IMR-90 (cell line): ENCODE data around the gene LRRFIP1. TPM values are rescaled to one million over a fixed set of nuclear protein-coding genes. Genes with fewer than 3 reads are reported as not detected.

Source experiments
- ATAC-seq: fragments of 200-7000 bp; cut with Tn5 transposase; 2 replicates; pipeline ENCODE4 v1.9.1; 2020; ENCODE audit warnings: low read depth, mild to moderate bottlenecking, moderate library complexity
- BruUV-seq: library from RNA; stranded (reverse); fragments of 400-500 nt; replicated peaks from 2 replicates; lab custom pipeline; 2021; lab: Mats Ljungman, UMichigan
- CTCF ChIA-PET: fragments of 300-600 bp; formaldehyde crosslinking; extraction: SDS; loops from one replicate; lab custom pipeline; 2021; ENCODE audit warnings: antibody characterized with exemption; lab: Yijun Ruan, JAX
- POLR2A ChIA-PET: fragments of 300-600 bp; sonication (Branson Sonifier 250); formaldehyde crosslinking; loops from one replicate; lab custom pipeline; 2022; ENCODE audit warnings: antibody characterized with exemption; ENCODE audit not compliant: unreplicated experiment; lab: Charles Lee
- DNase-seq: peaks from one replicate; pipeline ENCODE4 v3.0.0; 2013
- H2AFZ ChIP-seq: replicated peaks from 2 replicates; pipeline ENCODE3; 2013; ENCODE audit warnings: low read length, mild to moderate bottlenecking; ENCODE audit not compliant: poor library complexity
- H2AK5ac ChIP-seq: 2 replicates; pipeline ENCODE4 v1.6.1; 2013; ENCODE audit warnings: low read depth, low read length, inconsistent platforms
- H2AK9ac ChIP-seq: replicated peaks from 2 replicates; pipeline ENCODE3; 2013; ENCODE audit warnings: mild to moderate bottlenecking, low read depth, low read length, moderate library complexity; ENCODE audit not compliant: poor library complexity
- H2BK120ac ChIP-seq: 2 replicates; pipeline ENCODE4 v1.6.1; 2013; ENCODE audit warnings: low read depth, low read length, inconsistent platforms
- H2BK15ac ChIP-seq: 3 replicates; pipeline ENCODE4 v1.6.1; 2013; ENCODE audit warnings: low read depth, low read length, inconsistent platforms
- H2BK20ac ChIP-seq: 2 replicates; pipeline ENCODE4 v1.6.1; 2013; ENCODE audit warnings: low read depth, mild to moderate bottlenecking, inconsistent platforms, low read length, moderate library complexity
- H2BK5ac ChIP-seq: 2 replicates; pipeline ENCODE4 v1.6.1; 2013; ENCODE audit warnings: mild to moderate bottlenecking, low read depth, low read length, inconsistent platforms; ENCODE audit not compliant: poor library complexity, severe bottlenecking
- H3K14ac ChIP-seq: replicated peaks from 2 replicates; pipeline ENCODE4 v1.6.1; 2013; ENCODE audit warnings: low read depth, low read length, inconsistent platforms
- H3K18ac ChIP-seq: 2 replicates; pipeline ENCODE4 v1.6.1; 2013; ENCODE audit warnings: low read depth, low read length, control low read depth
- H3K23ac ChIP-seq: 2 replicates; pipeline ENCODE4 v1.6.1; 2013; ENCODE audit warnings: low read depth, low read length, inconsistent platforms
- H3K27ac ChIP-seq: 2 replicates; pipeline ENCODE4 v1.5.1; 2013; ENCODE audit warnings: mild to moderate bottlenecking, control low read depth, low read length; ENCODE audit not compliant: insufficient read depth
- H3K27me3 ChIP-seq: 2 replicates; pipeline ENCODE4 v1.6.1; 2013; ENCODE audit warnings: low read length; ENCODE audit not compliant: control insufficient read depth, insufficient read depth
- H3K36me3 ChIP-seq: 2 replicates; pipeline ENCODE4 v1.6.1; 2013; ENCODE audit warnings: low read length, mixed read lengths; ENCODE audit not compliant: control insufficient read depth, insufficient read depth
- H3K4ac ChIP-seq: 2 replicates; pipeline ENCODE4 v1.6.1; 2013; ENCODE audit warnings: low read depth, low read length, inconsistent platforms
- H3K4me1 ChIP-seq: 2 replicates; pipeline ENCODE4 v1.6.1; 2013; ENCODE audit warnings: low read length, mixed read lengths; ENCODE audit not compliant: control insufficient read depth, insufficient read depth
- H3K4me2 ChIP-seq: 2 replicates; pipeline ENCODE4 v1.6.1; 2013; ENCODE audit warnings: low read depth, mild to moderate bottlenecking, control low read depth, low read length, moderate library complexity
- H3K4me3 ChIP-seq: 2 replicates; pipeline ENCODE4 v1.5.1; 2013; ENCODE audit warnings: low read depth, mild to moderate bottlenecking, control low read depth, low read length, moderate library complexity; ENCODE audit not compliant: insufficient read depth
- H3K56ac ChIP-seq: 2 replicates; pipeline ENCODE4 v1.6.1; 2013; ENCODE audit warnings: low read length, inconsistent platforms; ENCODE audit not compliant: insufficient read depth; ENCODE audit errors: extremely low read depth
- H3K79me1 ChIP-seq, 2 experiments: 2 replicates each; pipeline ENCODE4 v1.6.1; 2013; ENCODE audit warnings: low read length in 2 of 2, inconsistent platforms in 1 of 2, low read depth in 1 of 2
- H3K9ac ChIP-seq: 2 replicates; pipeline ENCODE4 v1.6.1; 2013; ENCODE audit warnings: low read depth, low read length, control low read depth
- H3K9me1 ChIP-seq: 2 replicates; pipeline ENCODE4 v1.6.1; 2013; ENCODE audit warnings: low read length, inconsistent platforms; ENCODE audit not compliant: insufficient read depth
- H3K9me3 ChIP-seq: 2 replicates; pipeline ENCODE4 v1.6.1; 2013; ENCODE audit warnings: low read length; ENCODE audit not compliant: control insufficient read depth, insufficient read depth
- H4K20me1 ChIP-seq: 2 replicates; pipeline ENCODE4 v1.6.1; 2013; ENCODE audit warnings: low read length, inconsistent platforms; ENCODE audit not compliant: insufficient read depth
- H4K5ac ChIP-seq: 2 replicates; pipeline ENCODE4 v1.6.1; 2013; ENCODE audit warnings: mild to moderate bottlenecking, low read depth, low read length, control low read depth
- H4K8ac ChIP-seq, 2 experiments: 2 replicates each; pipeline ENCODE4 v1.6.1; 2013; ENCODE audit warnings: low read depth in 2 of 2, low read length in 2 of 2, control low read depth in 1 of 2, inconsistent platforms in 1 of 2
- H4K91ac ChIP-seq: 2 replicates; pipeline ENCODE4 v1.6.1; 2013; ENCODE audit warnings: low read depth, low read length, inconsistent platforms; ENCODE audit not compliant: insufficient read depth
- BHLHE40 ChIP-seq: fragments of 150-350 bp; IDR thresholded peaks from 2 replicates; pipeline ENCODE4 v1.6.1; 2016; ENCODE audit warnings: mild to moderate bottlenecking, low read depth, low read length
- CEBPB ChIP-seq: IDR thresholded peaks from 2 replicates; pipeline ENCODE4 v1.6.1; 2012; ENCODE audit warnings: low read depth, low read length, improper control_type of control experiment
- CHD1 ChIP-seq: IDR thresholded peaks from 2 replicates; pipeline ENCODE4 v1.6.1; 2012; ENCODE audit warnings: low read depth, low read length, improper control_type of control experiment
- CTCF ChIP-seq: conservative IDR thresholded peaks from 2 replicates; pipeline ENCODE4 v1.5.1; 2012; ENCODE audit warnings: mild to moderate bottlenecking, low read depth, low read length, improper control_type of control experiment
- ELK1 ChIP-seq: fragments of 150-350 bp; IDR thresholded peaks from 2 replicates; pipeline ENCODE4 v1.6.1; 2016; ENCODE audit warnings: low read depth, mild to moderate bottlenecking, low read length, moderate library complexity, borderline replicate concordance
- FOS ChIP-seq: fragments of 150-350 bp; IDR thresholded peaks from 2 replicates; pipeline ENCODE4 v1.6.1; 2016; ENCODE audit warnings: low read depth, low read length
- MAFK ChIP-seq: IDR thresholded peaks from 2 replicates; pipeline ENCODE4 v1.6.1; 2012; ENCODE audit warnings: low read depth, low read length, improper control_type of control experiment
- MAZ ChIP-seq: IDR thresholded peaks from 2 replicates; pipeline ENCODE4 v1.6.1; 2012; ENCODE audit warnings: low read depth, mild to moderate bottlenecking, low read length, improper control_type of control experiment, moderate library complexity, borderline replicate concordance
- MXI1 ChIP-seq: IDR thresholded peaks from 2 replicates; pipeline ENCODE4 v1.6.1; 2012; ENCODE audit warnings: low read depth, mild to moderate bottlenecking, low read length, moderate library complexity, borderline replicate concordance
- NFE2L2 ChIP-seq: fragments of 150-350 bp; IDR thresholded peaks from 2 replicates; pipeline ENCODE4 v1.6.1; 2016; ENCODE audit warnings: low read depth, mild to moderate bottlenecking, low read length
- RFX5 ChIP-seq: IDR thresholded peaks from 2 replicates; pipeline ENCODE4 v1.8.0; 2012; ENCODE audit warnings: low read depth, mild to moderate bottlenecking, low read length, moderate library complexity
- USF2 ChIP-seq: fragments of 150-350 bp; IDR thresholded peaks from 2 replicates; pipeline ENCODE4 v1.6.1; 2017; ENCODE audit warnings: mild to moderate bottlenecking, antibody characterized with exemption, low read length, low read depth
- WGBS, 2 experiments: methylation state at CpG; one replicate each; pipeline versions ENCODE4 v1.1.5 to v1.1.7; 2013; ENCODE audit warnings: missing lambda C conversion rate in 2 of 2; ENCODE audit not compliant: insufficient read length in 1 of 2; ENCODE audit errors: extremely low coverage in 2 of 2; 5-methylcytosine and 5-hydroxymethylcytosine counted together
- dilution Hi-C: fragments of 300-500 bp; cut with HindIII; formaldehyde crosslinking; loops from one replicate; pipeline ENCODE4 v1.14.3; 2018; ENCODE audit warnings: low sequenced_read_pairs; ENCODE audit not compliant: unreplicated experiment
- in situ Hi-C: fragments of 300-500 bp; cut with MboI; formaldehyde crosslinking; loops from 3 replicates; pipeline ENCODE4 v1.14.3; 2019; ENCODE audit warnings: low sequenced_read_pairs, inconsistent platforms, mixed read lengths
- intact Hi-C: fragments of 100-400 bp; cut with micrococcal nuclease; formaldehyde crosslinking; loops from 2 replicates; pipeline ENCODE4 v1.10.0; 2022
- polyA plus RNA-seq, 3 experiments: library from polyadenylated mRNA; depleted of rRNA; stranded (reverse); fragments of >200 nt; gene quantifications; 2 replicates each; pipeline ENCODE4 v1.2.3, GENCODE V29; 2012; ENCODE audit warnings: low replicate concordance in 1 of 3
- total RNA-seq: library from RNA; depleted of rRNA; stranded (reverse); fragments of >200 nt; gene quantifications from 2 replicates; pipeline ENCODE4 v1.2.3, GENCODE V29; 2012

LRRFIP1 gene
- total and polyA plus RNA-seq, 2 of the 4 experiments (the other 2 are of a cell fraction) = 52.2 to 54.4 TPM

GRCh38 chr2:237682856-237683670, 55.7 kb downstream of the LRRFIP1 start:
- Histone ChIP-seq H4K91ac (peak overlapping the region; percentile 44; the same call in 1 of the 2 replicates), H3K14ac (0 out of 2 replicates have a peak overlapping the region, but pooled peaks have one; percentile 11), H2BK15ac (no peak overlapping the region), H3K27me3 (no peaks in the 10 kb centered on the region), H3K27ac (no peak overlapping the region), H3K4me2 (no peak overlapping the region), H2BK120ac (no peak overlapping the region), H3K9ac (no peak overlapping the region), H3K4me1 (peaks cover 12% of the 10 kb centered on the region), H4K5ac (no peak overlapping the region), H3K4me3 (no peak overlapping the region), H3K23ac (no peak overlapping the region), H3K9me1 (peaks cover 15% of the 10 kb centered on the region), H2AK9ac (no peak overlapping the region), H3K4ac (no peak overlapping the region), H2AK5ac (0 out of 2 replicates have a peak overlapping the region, but pooled peaks have one; percentile 25), H4K8ac (no peak overlapping the region), H2BK5ac (no peak overlapping the region), H3K9me3 (no peaks in the 10 kb centered on the region), H3K18ac (no peak overlapping the region), H3K56ac (no peak overlapping the region), H3K79me1 (peaks cover 29 to 77% of the 10 kb centered on the region in 2 experiments), H2BK20ac (no peak overlapping the region), H3K36me3 (peaks cover 2% of the 10 kb centered on the region; the same call in 1 of the 2 replicates), H2AFZ (no peak overlapping the region), H4K20me1 (peaks cover 8% of the 10 kb centered on the region; the same call in 1 of the 2 replicates)
- dilution Hi-C loops (no loop called here), in situ Hi-C loops (no loop called here), intact Hi-C loops (no loop called here)
- POLR2A ChIA-PET = interaction anchor here (0.7 kb wide), 1 partner anchor 53 kb away, joined by 4 read pairs; no protein-coding TSS in a partner anchor
- CTCF ChIA-PET = interaction anchor here (2.8 kb wide), 1 partner anchor 10 kb away, joined by 16 read pairs; no protein-coding TSS in a partner anchor
- no TSS peak for BruUV-seq
- TF ChIP-seq ELK1 (no peak), MAZ (no peak), FOS (no peak), CHD1 (no peak), MXI1 (no peak), NFE2L2 (no peak), CEBPB (no peak), BHLHE40 (no peak), MAFK (no peak), CTCF (no peak), USF2 (no peak), RFX5 (no peak)
- ATAC-seq (no peak), DNase-seq (no peak)
- WGBS, 2 experiments = 87% methylated on average over 7 of the region's 18 CpGs; no CpG with 5 or more reads in 1 of the 2 experiments
